Breast epithelium (tissue), 3 donors: ENCODE results near the gene ATP13A4.

Source experiments
- POLR2A ChIP-seq: fragments of 450-650 bp; IDR thresholded peaks from one replicate; pipeline ENCODE4 v1.6.1; 2016; ENCODE audit warnings: antibody characterized with exemption, mild to moderate bottlenecking, moderate library complexity
- TF ChIP-seq, protein P1 (sequence below), 3 donors: fragments of 450-650 bp; IDR thresholded peaks; one replicate each; pipeline ENCODE4 v1.5.1; 2016 to 2017; ENCODE audit warnings: antibody characterized with exemption in 3 of 3, mild to moderate bottlenecking in 3 of 3, moderate library complexity in 3 of 3

DNA sequence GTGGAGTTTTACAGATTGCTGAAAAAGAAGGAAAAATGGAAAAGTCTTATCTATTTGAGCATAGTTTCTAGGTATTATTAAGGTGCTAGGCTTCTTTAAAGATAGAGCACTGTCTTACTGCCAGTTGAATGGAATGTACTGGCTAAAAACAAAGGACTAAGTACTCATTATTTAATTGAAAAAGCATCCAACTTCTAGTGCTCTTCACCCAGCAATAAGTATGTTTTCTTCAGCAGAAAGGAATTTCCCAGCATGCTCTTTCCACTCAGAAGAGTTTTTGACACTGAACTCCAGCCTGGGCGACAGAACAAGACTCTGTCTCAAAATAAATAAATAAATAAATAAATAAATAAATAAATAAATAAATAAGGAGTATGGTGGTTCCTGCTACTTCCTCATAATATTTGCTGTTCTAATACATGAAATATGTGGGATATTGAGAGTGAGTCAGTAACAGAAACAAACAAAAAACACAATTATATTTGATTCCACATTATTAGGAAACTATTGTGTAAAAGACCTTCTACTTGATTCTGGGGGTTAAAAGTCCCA, 70.6 kb downstream of the ATP13A4 start:
- no peak for TF ChIP-seq POLR2A
- TF ChIP-seq, protein P1, sequence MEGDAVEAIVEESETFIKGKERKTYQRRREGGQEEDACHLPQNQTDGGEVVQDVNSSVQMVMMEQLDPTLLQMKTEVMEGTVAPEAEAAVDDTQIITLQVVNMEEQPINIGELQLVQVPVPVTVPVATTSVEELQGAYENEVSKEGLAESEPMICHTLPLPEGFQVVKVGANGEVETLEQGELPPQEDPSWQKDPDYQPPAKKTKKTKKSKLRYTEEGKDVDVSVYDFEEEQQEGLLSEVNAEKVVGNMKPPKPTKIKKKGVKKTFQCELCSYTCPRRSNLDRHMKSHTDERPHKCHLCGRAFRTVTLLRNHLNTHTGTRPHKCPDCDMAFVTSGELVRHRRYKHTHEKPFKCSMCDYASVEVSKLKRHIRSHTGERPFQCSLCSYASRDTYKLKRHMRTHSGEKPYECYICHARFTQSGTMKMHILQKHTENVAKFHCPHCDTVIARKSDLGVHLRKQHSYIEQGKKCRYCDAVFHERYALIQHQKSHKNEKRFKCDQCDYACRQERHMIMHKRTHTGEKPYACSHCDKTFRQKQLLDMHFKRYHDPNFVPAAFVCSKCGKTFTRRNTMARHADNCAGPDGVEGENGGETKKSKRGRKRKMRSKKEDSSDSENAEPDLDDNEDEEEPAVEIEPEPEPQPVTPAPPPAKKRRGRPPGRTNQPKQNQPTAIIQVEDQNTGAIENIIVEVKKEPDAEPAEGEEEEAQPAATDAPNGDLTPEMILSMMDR (IDR thresholded peaks at IDR 0.05) = no peak
